GM23248 (cell line): Measurements from ENCODE around the gene SMPD3.

Source experiments
- EZH2 ChIP-seq: fragments of 200-600 bp; sonication (generic); IDR thresholded peaks from 2 replicates; pipeline ENCODE4 v1.6.1; 2018; ENCODE audit warnings: antibody characterized with exemption, mild to moderate bottlenecking; ENCODE audit not compliant: insufficient read depth, poor library complexity, severe bottlenecking
- EZH2phosphoT487 ChIP-seq: fragments of 200-600 bp; sonication (generic); IDR thresholded peaks from 2 replicates; pipeline ENCODE4 v1.6.1; 2018; ENCODE audit warnings: antibody characterized with exemption, moderate library complexity, mild to moderate bottlenecking, low read depth; ENCODE audit not compliant: insufficient read depth

GRCh38 chr16:68369697-68370580 lies 78.4 kb downstream of the SMPD3 start:
- no peak for TF ChIP-seq EZH2
- TF ChIP-seq EZH2phosphoT487 = no peak
